ENCODE data around the gene DACT2.

- TF ChIP-seq, protein P1, sequence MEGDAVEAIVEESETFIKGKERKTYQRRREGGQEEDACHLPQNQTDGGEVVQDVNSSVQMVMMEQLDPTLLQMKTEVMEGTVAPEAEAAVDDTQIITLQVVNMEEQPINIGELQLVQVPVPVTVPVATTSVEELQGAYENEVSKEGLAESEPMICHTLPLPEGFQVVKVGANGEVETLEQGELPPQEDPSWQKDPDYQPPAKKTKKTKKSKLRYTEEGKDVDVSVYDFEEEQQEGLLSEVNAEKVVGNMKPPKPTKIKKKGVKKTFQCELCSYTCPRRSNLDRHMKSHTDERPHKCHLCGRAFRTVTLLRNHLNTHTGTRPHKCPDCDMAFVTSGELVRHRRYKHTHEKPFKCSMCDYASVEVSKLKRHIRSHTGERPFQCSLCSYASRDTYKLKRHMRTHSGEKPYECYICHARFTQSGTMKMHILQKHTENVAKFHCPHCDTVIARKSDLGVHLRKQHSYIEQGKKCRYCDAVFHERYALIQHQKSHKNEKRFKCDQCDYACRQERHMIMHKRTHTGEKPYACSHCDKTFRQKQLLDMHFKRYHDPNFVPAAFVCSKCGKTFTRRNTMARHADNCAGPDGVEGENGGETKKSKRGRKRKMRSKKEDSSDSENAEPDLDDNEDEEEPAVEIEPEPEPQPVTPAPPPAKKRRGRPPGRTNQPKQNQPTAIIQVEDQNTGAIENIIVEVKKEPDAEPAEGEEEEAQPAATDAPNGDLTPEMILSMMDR (IDR thresholded peaks at IDR 0.05 in 2 of 3, conservative IDR thresholded peaks at IDR 0.05 in 1 of 3; ENCODE audit: borderline replicate concordance in 1 of 3, insufficient read depth in 1 of 3, low read depth in 2 of 3, low read length in 2 of 3): no peak
- TF ChIP-seq EZH2 (IDR thresholded peaks at IDR 0.05) (no peak), JUND (IDR thresholded peaks at IDR 0.05) (no peak), FOSL1 (IDR thresholded peaks at IDR 0.05; ENCODE audit: low read depth) (no peak), POLR2AphosphoS5 (IDR thresholded peaks at IDR 0.05; ENCODE audit: low read depth, low read length) (no peak), POLR2A (IDR thresholded peaks at IDR 0.05; ENCODE audit: borderline replicate concordance, extremely low read depth, insufficient read depth, insufficient read length) (no peak), CEBPB (IDR thresholded peaks at IDR 0.05; ENCODE audit: low read depth) (no peak), YY1 (IDR thresholded peaks at IDR 0.05; ENCODE audit: extremely low read depth, insufficient replicate concordance, low read depth, low read length) (no peak), ZNF274 (IDR thresholded peaks at IDR 0.05; ENCODE audit: low read depth, low read length) (no peak), EZH2phosphoT487 (IDR thresholded peaks at IDR 0.05; ENCODE audit: borderline replicate concordance) (no peak)
- TF ChIP-seq, protein P2, sequence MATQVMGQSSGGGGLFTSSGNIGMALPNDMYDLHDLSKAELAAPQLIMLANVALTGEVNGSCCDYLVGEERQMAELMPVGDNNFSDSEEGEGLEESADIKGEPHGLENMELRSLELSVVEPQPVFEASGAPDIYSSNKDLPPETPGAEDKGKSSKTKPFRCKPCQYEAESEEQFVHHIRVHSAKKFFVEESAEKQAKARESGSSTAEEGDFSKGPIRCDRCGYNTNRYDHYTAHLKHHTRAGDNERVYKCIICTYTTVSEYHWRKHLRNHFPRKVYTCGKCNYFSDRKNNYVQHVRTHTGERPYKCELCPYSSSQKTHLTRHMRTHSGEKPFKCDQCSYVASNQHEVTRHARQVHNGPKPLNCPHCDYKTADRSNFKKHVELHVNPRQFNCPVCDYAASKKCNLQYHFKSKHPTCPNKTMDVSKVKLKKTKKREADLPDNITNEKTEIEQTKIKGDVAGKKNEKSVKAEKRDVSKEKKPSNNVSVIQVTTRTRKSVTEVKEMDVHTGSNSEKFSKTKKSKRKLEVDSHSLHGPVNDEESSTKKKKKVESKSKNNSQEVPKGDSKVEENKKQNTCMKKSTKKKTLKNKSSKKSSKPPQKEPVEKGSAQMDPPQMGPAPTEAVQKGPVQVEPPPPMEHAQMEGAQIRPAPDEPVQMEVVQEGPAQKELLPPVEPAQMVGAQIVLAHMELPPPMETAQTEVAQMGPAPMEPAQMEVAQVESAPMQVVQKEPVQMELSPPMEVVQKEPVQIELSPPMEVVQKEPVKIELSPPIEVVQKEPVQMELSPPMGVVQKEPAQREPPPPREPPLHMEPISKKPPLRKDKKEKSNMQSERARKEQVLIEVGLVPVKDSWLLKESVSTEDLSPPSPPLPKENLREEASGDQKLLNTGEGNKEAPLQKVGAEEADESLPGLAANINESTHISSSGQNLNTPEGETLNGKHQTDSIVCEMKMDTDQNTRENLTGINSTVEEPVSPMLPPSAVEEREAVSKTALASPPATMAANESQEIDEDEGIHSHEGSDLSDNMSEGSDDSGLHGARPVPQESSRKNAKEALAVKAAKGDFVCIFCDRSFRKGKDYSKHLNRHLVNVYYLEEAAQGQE (IDR thresholded peaks at IDR 0.05; ENCODE audit: low read depth): no peak
Observed at GRCh38 chr6:168302534-168302933, 17.0 kb downstream of the DACT2 start.

All from HCT116 (cell line).